ENCODE data around the gene KLF6.

Gene KLF6

GRCh38 chr10:3766046-3766756, 18.8 kb downstream of the KLF6 start:
- no peak overlapping the region for H4K8ac ChIP-seq (ENCODE audit: low read depth, low read length)
- no peak overlapping the region for H3K14ac ChIP-seq (ENCODE audit: low read length)
- no peak overlapping the region for H4K91ac ChIP-seq (ENCODE audit: low read depth, low read length, poor library complexity)
- no peak overlapping the region for H3K18ac ChIP-seq (ENCODE audit: low read length)
- no peak overlapping the region for H3K27ac ChIP-seq (replicated peaks; ENCODE audit: low read length)
- H3K23ac ChIP-seq (ENCODE audit: low read depth, low read length, poor library complexity), result no peak overlapping the region
- no CpG with 5 or more reads among the region's 17 CpGs for WGBS, 2 donors (ENCODE audit: extremely low coverage in 2 of 2, insufficient read length in 2 of 2, insufficient replicate concordance in 1 of 2)
- H3K36me3 ChIP-seq (replicated peaks in 1 of 2; ENCODE audit: control insufficient read depth in 2 of 2, insufficient read depth in 2 of 2, low read length in 2 of 2), result no peaks in the 10 kb centered on the region
- no peak overlapping the region for H3K4me2 ChIP-seq (ENCODE audit: insufficient read depth, low read length, poor library complexity, severe bottlenecking)
- H2AK5ac ChIP-seq (ENCODE audit: low read depth, low read length), result no peak overlapping the region
- H2BK15ac ChIP-seq (ENCODE audit: low read length), result no peak overlapping the region
- H2AFZ ChIP-seq (ENCODE audit: low read length), result no peak overlapping the region
- no peaks in the 10 kb centered on the region for H3K79me1 ChIP-seq (ENCODE audit: low read depth, low read length)
- H3K4ac ChIP-seq (ENCODE audit: low read length), result no peak overlapping the region
- no peak overlapping the region for H3K4me3 ChIP-seq (ENCODE audit: low read length in 2 of 2)
- no peaks in the 10 kb centered on the region for H3K9me3 ChIP-seq (replicated peaks in 1 of 2; ENCODE audit: control insufficient read depth in 2 of 2, insufficient read depth in 1 of 2, low read depth in 1 of 2, low read length in 2 of 2)
- peaks cover 0 to 7% (median 0%) of the 10 kb centered on the region in 3 experiments for H3K27me3 ChIP-seq (ENCODE audit: control insufficient read depth in 3 of 3, insufficient read depth in 3 of 3, low read depth in 1 of 3, low read length in 3 of 3)
- no peak overlapping the region for H3K9ac ChIP-seq (ENCODE audit: low read depth, low read length, poor library complexity)
- H2BK120ac ChIP-seq (ENCODE audit: low read depth, low read length), result no peak overlapping the region
- no peak overlapping the region for H2BK5ac ChIP-seq (ENCODE audit: low read length)
- DNase-seq (ENCODE audit: low spot score), result no peak
- H3K4me1 ChIP-seq (ENCODE audit: control insufficient read depth in 2 of 2, insufficient read depth in 1 of 2, low read depth in 1 of 2, low read length in 2 of 2), result peaks cover 6 to 14% of the 10 kb centered on the region in 2 donors
- no peak overlapping the region for H2BK12ac ChIP-seq (ENCODE audit: low read length)

- DNase-seq (ENCODE audit: low spot score), result no peak
Observed at GRCh38 chr10:3765146-3765545, 19.9 kb downstream of the KLF6 start.

GRCh38 chr10:3764626-3765112, 20.3 kb downstream of the KLF6 start:
- DNase-seq (ENCODE audit: low spot score), result no peak
- no CpG with 5 or more reads among the region's 5 CpGs for WGBS, 2 donors (ENCODE audit: extremely low coverage in 2 of 2, insufficient read length in 2 of 2, insufficient replicate concordance in 1 of 2)
- Histone ChIP-seq H2BK120ac (ENCODE audit: low read depth, low read length) (no peak overlapping the region), H3K14ac (ENCODE audit: low read length) (no peak overlapping the region), H2BK5ac (ENCODE audit: low read length) (no peak overlapping the region), H2BK12ac (ENCODE audit: low read length) (no peak overlapping the region), H3K4me1 (ENCODE audit: control insufficient read depth in 2 of 2, insufficient read depth in 1 of 2, low read depth in 1 of 2, low read length in 2 of 2) (peaks cover 7 to 14% of the 10 kb centered on the region in 2 donors), H3K9ac (ENCODE audit: low read depth, low read length, poor library complexity) (no peak overlapping the region), H3K36me3 (replicated peaks in 1 of 2; ENCODE audit: control insufficient read depth in 2 of 2, insufficient read depth in 2 of 2, low read length in 2 of 2) (no peaks in the 10 kb centered on the region), H3K9me3 (replicated peaks in 1 of 2; ENCODE audit: control insufficient read depth in 2 of 2, insufficient read depth in 1 of 2, low read depth in 1 of 2, low read length in 2 of 2) (no peaks in the 10 kb centered on the region), H3K23ac (ENCODE audit: low read depth, low read length, poor library complexity) (no peak overlapping the region), H2AK5ac (ENCODE audit: low read depth, low read length) (no peak overlapping the region), H3K4me3 (ENCODE audit: low read length in 2 of 2) (no peak overlapping the region), H2BK15ac (ENCODE audit: low read length) (no peak overlapping the region), H4K8ac (ENCODE audit: low read depth, low read length) (no peak overlapping the region), H3K4me2 (ENCODE audit: insufficient read depth, low read length, poor library complexity, severe bottlenecking) (no peak overlapping the region), H3K4ac (ENCODE audit: low read length) (no peak overlapping the region), H3K27me3 (ENCODE audit: control insufficient read depth in 3 of 3, insufficient read depth in 3 of 3, low read depth in 1 of 3, low read length in 3 of 3) (peaks cover 0 to 7% (median 0%) of the 10 kb centered on the region in 3 experiments), H4K91ac (ENCODE audit: low read depth, low read length, poor library complexity) (no peak overlapping the region), H3K18ac (ENCODE audit: low read length) (no peak overlapping the region), H2AFZ (ENCODE audit: low read length) (no peak overlapping the region), H3K27ac (replicated peaks; ENCODE audit: low read length) (no peak overlapping the region), H3K79me1 (ENCODE audit: low read depth, low read length) (no peaks in the 10 kb centered on the region)

More at GRCh38 chr10:3765146-3765545, 19.9 kb downstream of the KLF6 start:
- no peak overlapping the region for H4K8ac ChIP-seq (ENCODE audit: low read depth, low read length)
- H3K23ac ChIP-seq (ENCODE audit: low read depth, low read length, poor library complexity), result no peak overlapping the region
- H2AFZ ChIP-seq (ENCODE audit: low read length), result no peak overlapping the region
- no peak overlapping the region for H3K4me2 ChIP-seq (ENCODE audit: insufficient read depth, low read length, poor library complexity, severe bottlenecking)
- H3K79me1 ChIP-seq (ENCODE audit: low read depth, low read length), result no peaks in the 10 kb centered on the region
- H3K36me3 ChIP-seq (replicated peaks in 1 of 2; ENCODE audit: control insufficient read depth in 2 of 2, insufficient read depth in 2 of 2, low read length in 2 of 2), result no peaks in the 10 kb centered on the region
- no peak overlapping the region for H2BK15ac ChIP-seq (ENCODE audit: low read length)
- peaks cover 0 to 7% (median 0%) of the 10 kb centered on the region in 3 experiments for H3K27me3 ChIP-seq (ENCODE audit: control insufficient read depth in 3 of 3, insufficient read depth in 3 of 3, low read depth in 1 of 3, low read length in 3 of 3)
- peaks cover 7 to 14% of the 10 kb centered on the region in 2 donors for H3K4me1 ChIP-seq (ENCODE audit: control insufficient read depth in 2 of 2, insufficient read depth in 1 of 2, low read depth in 1 of 2, low read length in 2 of 2)
- no peak overlapping the region for H3K9ac ChIP-seq (ENCODE audit: low read depth, low read length, poor library complexity)
- H3K18ac ChIP-seq (ENCODE audit: low read length), result no peak overlapping the region
- H2BK120ac ChIP-seq (ENCODE audit: low read depth, low read length), result no peak overlapping the region
- H2AK5ac ChIP-seq (ENCODE audit: low read depth, low read length), result no peak overlapping the region
- H3K14ac ChIP-seq (ENCODE audit: low read length), result no peak overlapping the region
- no CpG with 5 or more reads among the region's 6 CpGs for WGBS, 2 donors (ENCODE audit: extremely low coverage in 2 of 2, insufficient read length in 2 of 2, insufficient replicate concordance in 1 of 2)
- H3K4ac ChIP-seq (ENCODE audit: low read length), result no peak overlapping the region
- H2BK12ac ChIP-seq (ENCODE audit: low read length), result no peak overlapping the region
- H3K9me3 ChIP-seq (replicated peaks in 1 of 2; ENCODE audit: control insufficient read depth in 2 of 2, insufficient read depth in 1 of 2, low read depth in 1 of 2, low read length in 2 of 2), result no peaks in the 10 kb centered on the region
- H3K27ac ChIP-seq (replicated peaks; ENCODE audit: low read length), result no peak overlapping the region
- H2BK5ac ChIP-seq (ENCODE audit: low read length), result no peak overlapping the region
- no peak overlapping the region for H3K4me3 ChIP-seq (ENCODE audit: low read length in 2 of 2)
- no peak overlapping the region for H4K91ac ChIP-seq (ENCODE audit: low read depth, low read length, poor library complexity)

GRCh38 chr10:3763852-3764625, 21.0 kb downstream of the KLF6 start:
- no peak overlapping the region for H3K23ac ChIP-seq (ENCODE audit: low read depth, low read length, poor library complexity)
- WGBS, 2 donors (ENCODE audit: extremely low coverage in 2 of 2, insufficient read length in 2 of 2, insufficient replicate concordance in 1 of 2), result no CpG with 5 or more reads among the region's 8 CpGs
- H3K9ac ChIP-seq (ENCODE audit: low read depth, low read length, poor library complexity), result no peak overlapping the region
- no peak overlapping the region for H2AK5ac ChIP-seq (ENCODE audit: low read depth, low read length)
- H4K8ac ChIP-seq (ENCODE audit: low read depth, low read length), result no peak overlapping the region
- no peak overlapping the region for H2BK120ac ChIP-seq (ENCODE audit: low read depth, low read length)
- H3K27me3 ChIP-seq (ENCODE audit: control insufficient read depth in 3 of 3, insufficient read depth in 3 of 3, low read depth in 1 of 3, low read length in 3 of 3), result peaks cover 0 to 10% (median 0%) of the 10 kb centered on the region in 3 experiments
- H3K36me3 ChIP-seq (replicated peaks in 1 of 2; ENCODE audit: control insufficient read depth in 2 of 2, insufficient read depth in 2 of 2, low read length in 2 of 2), result no peaks in the 10 kb centered on the region
- no peak overlapping the region for H3K18ac ChIP-seq (ENCODE audit: low read length)
- H3K79me1 ChIP-seq (ENCODE audit: low read depth, low read length), result no peaks in the 10 kb centered on the region
- H3K4ac ChIP-seq (ENCODE audit: low read length), result no peak overlapping the region
- peaks cover 7 to 14% of the 10 kb centered on the region in 2 donors for H3K4me1 ChIP-seq (ENCODE audit: control insufficient read depth in 2 of 2, insufficient read depth in 1 of 2, low read depth in 1 of 2, low read length in 2 of 2)
- H3K4me2 ChIP-seq (ENCODE audit: insufficient read depth, low read length, poor library complexity, severe bottlenecking), result no peak overlapping the region
- H2BK12ac ChIP-seq (ENCODE audit: low read length), result no peak overlapping the region
- no peak overlapping the region for H3K4me3 ChIP-seq (ENCODE audit: low read length in 2 of 2)
- no peak overlapping the region for H4K91ac ChIP-seq (ENCODE audit: low read depth, low read length, poor library complexity)
- H2BK5ac ChIP-seq (ENCODE audit: low read length), result no peak overlapping the region
- no peak overlapping the region for H3K14ac ChIP-seq (ENCODE audit: low read length)
- H2BK15ac ChIP-seq (ENCODE audit: low read length), result no peak overlapping the region
- DNase-seq (ENCODE audit: low spot score), result no peak
- no peak overlapping the region for H2AFZ ChIP-seq (ENCODE audit: low read length)
- no peak overlapping the region for H3K27ac ChIP-seq (replicated peaks; ENCODE audit: low read length)
- H3K9me3 ChIP-seq (replicated peaks in 1 of 2; ENCODE audit: control insufficient read depth in 2 of 2, insufficient read depth in 1 of 2, low read depth in 1 of 2, low read length in 2 of 2), result no peaks in the 10 kb centered on the region

Data from neuronal stem cell (in vitro differentiated cells).